Stimulated activated CD4-positive, alpha-beta T cell treated with anti-CD3 and anti-CD28 coated beads, Interleukin-12 subunit alpha, Interleukin-12 subunit beta, amount 100 ng/mL, for 48 hours (primary cell): ENCODE data around the gene THSD4.

ENCODE experiments used
- DNase-seq, 3 donors: peaks; one replicate each; pipeline ENCODE4 v3.0.0-alpha.2; 2020; ENCODE audit warnings: low read depth in 2 of 3, low spot score in 1 of 3

THSD4 gene

GRCh38 chr15:71221417-71221816 is 106.1 kb downstream of the THSD4 start:
- DNase-seq: no peak

- no peak for DNase-seq
These were observed 108.2 kb downstream of the THSD4 start for GRCh38 chr15:71223516-71223915.

GRCh38 chr15:71224024-71224423 is 108.8 kb downstream of the THSD4 start:
- no peak for DNase-seq

GRCh38 chr15:71225851-71226250 is 110.6 kb downstream of the THSD4 start:
- DNase-seq: no peak

GRCh38 chr15:71226536-71227455 is 111.5 kb downstream of the THSD4 start:
- DNase-seq: no peak

GRCh38 chr15:71228403-71228802 is 113.1 kb downstream of the THSD4 start:
- no peak for DNase-seq

GRCh38 chr15:71230303-71230702 is 115.0 kb downstream of the THSD4 start:
- DNase-seq: no peak

GRCh38 chr15:71231758-71232157 is 116.5 kb downstream of the THSD4 start:
- DNase-seq: no peak

GRCh38 chr15:71232411-71232810 is 117.1 kb downstream of the THSD4 start:
- no peak for DNase-seq

- DNase-seq: no peak
These were observed 122.4 kb downstream of the THSD4 start for GRCh38 chr15:71237456-71238188.

- DNase-seq: no peak
These were observed 123.7 kb downstream of the THSD4 start for GRCh38 chr15:71238926-71239325.

GRCh38 chr15:71239592-71240364 is 124.5 kb downstream of the THSD4 start:
- DNase-seq: no peak

GRCh38 chr15:71242292-71242691 is 127.0 kb downstream of the THSD4 start:
- DNase-seq: no peak

- DNase-seq: no peak
These were observed 129.0 kb downstream of the THSD4 start for GRCh38 chr15:71244250-71244649.

- DNase-seq: no peak
These were observed 130.3 kb downstream of the THSD4 start for GRCh38 chr15:71245588-71245987.

GRCh38 chr15:71248386-71248785 is 133.1 kb downstream of the THSD4 start:
- DNase-seq: no peak

GRCh38 chr15:71249986-71250385 is 134.7 kb downstream of the THSD4 start:
- no peak for DNase-seq

- no peak for DNase-seq
These were observed 135.8 kb downstream of the THSD4 start for GRCh38 chr15:71250936-71251583.

GRCh38 chr15:71251584-71252043 is 136.3 kb downstream of the THSD4 start:
- no peak for DNase-seq

- DNase-seq: no peak
These were observed 136.9 kb downstream of the THSD4 start for GRCh38 chr15:71252044-71252739.
